ENCODE data around the gene BAG5. TPM values are rescaled to one million over a fixed set of nuclear protein-coding genes. Genes with fewer than 3 reads are reported as not detected.

BAG5 gene
- total and polyA plus RNA-seq, 8 donors: 22.7 to 32.1 (median 25.9) TPM

DNA sequence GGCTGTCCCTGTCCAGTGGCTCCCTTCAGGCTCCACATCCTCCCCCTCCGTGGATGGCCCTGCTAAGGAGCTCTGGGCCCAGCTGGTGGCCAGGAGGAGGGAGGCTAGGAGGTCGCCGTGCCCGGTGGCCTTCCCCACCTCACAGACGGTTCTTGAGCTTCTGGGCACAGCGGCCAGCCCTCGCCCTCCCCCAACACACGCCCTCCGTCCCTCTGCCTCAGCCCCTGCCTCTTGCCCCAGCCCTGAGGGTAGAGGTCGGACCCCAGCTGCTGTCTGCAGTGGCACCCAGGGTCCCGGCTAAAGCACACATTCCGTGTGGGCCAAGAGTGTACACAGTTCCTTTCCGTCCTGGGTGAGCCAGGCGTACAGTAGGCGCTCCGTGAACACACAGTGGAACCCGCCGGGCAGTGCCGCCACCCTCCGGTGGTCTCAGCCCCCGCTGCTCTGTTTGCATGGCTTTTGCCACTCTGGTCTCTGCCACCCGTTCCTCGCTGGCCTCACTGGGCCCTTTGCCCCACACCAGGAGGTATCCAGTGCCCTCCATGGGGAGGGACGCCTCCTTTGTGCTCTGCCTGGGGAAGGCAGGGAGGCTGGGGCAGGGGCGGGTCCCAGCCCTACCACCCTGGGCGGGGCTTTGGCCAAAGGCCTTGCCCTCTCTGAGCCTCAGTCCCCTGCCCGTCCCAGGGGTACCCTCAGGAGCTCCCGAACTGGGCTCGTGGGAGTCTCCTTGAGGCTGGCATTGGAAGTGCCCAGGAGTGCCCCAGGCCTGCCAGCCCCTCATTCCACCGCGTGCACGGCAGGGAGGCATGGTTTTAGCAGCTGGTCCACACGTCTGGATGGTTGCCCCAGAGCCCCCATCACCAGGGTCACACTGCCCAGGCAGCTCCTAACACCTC lies 20.5 kb downstream of the BAG5 start:
- H3K4me3 ChIP-seq: no peak overlapping the region
- peak overlapping the region; percentile 83 for H3K27ac ChIP-seq
- ATAC-seq: peak; percentile 33
- no peaks in the 10 kb centered on the region for H3K36me3 ChIP-seq
- DNase-seq: peak in 2 of 4 donors; percentile 46 to 78
- peaks cover 0 to 46% of the 10 kb centered on the region in 2 donors for H3K27me3 ChIP-seq
- H3K4me1 ChIP-seq: peaks cover 26 to 43% of the 10 kb centered on the region in 2 donors
- H3K9me3 ChIP-seq: no peaks in the 10 kb centered on the region
- intact Hi-C loops (cut with DNase I): no loop called here
- TF ChIP-seq, protein P1, sequence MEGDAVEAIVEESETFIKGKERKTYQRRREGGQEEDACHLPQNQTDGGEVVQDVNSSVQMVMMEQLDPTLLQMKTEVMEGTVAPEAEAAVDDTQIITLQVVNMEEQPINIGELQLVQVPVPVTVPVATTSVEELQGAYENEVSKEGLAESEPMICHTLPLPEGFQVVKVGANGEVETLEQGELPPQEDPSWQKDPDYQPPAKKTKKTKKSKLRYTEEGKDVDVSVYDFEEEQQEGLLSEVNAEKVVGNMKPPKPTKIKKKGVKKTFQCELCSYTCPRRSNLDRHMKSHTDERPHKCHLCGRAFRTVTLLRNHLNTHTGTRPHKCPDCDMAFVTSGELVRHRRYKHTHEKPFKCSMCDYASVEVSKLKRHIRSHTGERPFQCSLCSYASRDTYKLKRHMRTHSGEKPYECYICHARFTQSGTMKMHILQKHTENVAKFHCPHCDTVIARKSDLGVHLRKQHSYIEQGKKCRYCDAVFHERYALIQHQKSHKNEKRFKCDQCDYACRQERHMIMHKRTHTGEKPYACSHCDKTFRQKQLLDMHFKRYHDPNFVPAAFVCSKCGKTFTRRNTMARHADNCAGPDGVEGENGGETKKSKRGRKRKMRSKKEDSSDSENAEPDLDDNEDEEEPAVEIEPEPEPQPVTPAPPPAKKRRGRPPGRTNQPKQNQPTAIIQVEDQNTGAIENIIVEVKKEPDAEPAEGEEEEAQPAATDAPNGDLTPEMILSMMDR (IDR thresholded peaks at IDR 0.05): no peak

DNA sequence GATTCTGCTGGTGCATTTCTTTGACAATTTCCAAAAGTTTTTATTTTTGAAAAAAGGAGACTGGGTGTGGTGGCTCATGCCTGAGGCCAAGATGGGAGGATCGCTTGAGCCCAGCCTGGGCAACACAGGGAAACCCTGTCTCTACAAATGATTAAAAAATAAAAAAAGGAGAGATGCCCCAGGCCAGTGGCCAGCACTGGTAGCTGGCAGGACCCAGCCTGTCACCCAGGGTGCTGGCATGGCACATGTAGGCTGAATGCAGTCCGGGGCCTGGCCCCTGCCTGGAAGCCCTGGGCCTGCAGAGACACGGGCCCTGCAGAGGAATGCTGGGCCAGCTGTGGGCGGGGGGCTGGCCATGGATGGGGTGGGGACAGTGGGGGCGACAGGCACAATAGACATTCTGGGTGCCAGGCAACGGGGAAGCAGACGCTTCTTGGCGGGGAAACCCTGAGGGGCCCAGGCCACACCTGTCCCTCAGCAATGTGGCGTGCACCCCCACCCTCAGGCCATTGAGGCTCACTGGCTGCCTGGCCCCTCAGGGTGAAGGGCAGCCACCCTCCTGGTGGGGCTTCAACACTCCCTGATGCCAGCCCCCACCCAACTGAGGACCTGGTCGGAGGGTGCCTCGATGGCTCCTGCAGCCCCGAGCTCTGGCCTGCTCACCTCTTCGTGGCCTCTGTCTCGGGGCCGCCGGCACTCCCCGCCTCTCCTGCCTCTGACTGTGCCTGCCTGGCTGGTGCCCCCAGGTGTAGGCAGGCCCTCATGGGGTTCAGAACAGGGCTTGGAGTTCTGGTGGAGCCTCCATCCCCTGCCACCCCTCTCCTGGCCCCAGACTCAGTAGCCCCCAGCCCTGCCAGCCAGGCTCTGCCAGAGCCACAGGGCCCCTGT lies 21.4 kb downstream of the BAG5 start:
- TF ChIP-seq, protein P1 (IDR thresholded peaks at IDR 0.05): no peak
- no peak overlapping the region for H3K4me3 ChIP-seq
- intact Hi-C loops (cut with DNase I): no loop called here
- H3K9me3 ChIP-seq: no peaks in the 10 kb centered on the region
- H3K27me3 ChIP-seq: peaks cover 0 to 46% of the 10 kb centered on the region in 2 donors
- peak overlapping the region; percentile 83 for H3K27ac ChIP-seq
- no peak for ATAC-seq
- peaks cover 26 to 43% of the 10 kb centered on the region in 2 donors for H3K4me1 ChIP-seq
- peaks cover 0 to 4% of the 10 kb centered on the region in 2 donors for H3K36me3 ChIP-seq
- DNase-seq: peak in 1 of 4 donors; percentile 76

DNA sequence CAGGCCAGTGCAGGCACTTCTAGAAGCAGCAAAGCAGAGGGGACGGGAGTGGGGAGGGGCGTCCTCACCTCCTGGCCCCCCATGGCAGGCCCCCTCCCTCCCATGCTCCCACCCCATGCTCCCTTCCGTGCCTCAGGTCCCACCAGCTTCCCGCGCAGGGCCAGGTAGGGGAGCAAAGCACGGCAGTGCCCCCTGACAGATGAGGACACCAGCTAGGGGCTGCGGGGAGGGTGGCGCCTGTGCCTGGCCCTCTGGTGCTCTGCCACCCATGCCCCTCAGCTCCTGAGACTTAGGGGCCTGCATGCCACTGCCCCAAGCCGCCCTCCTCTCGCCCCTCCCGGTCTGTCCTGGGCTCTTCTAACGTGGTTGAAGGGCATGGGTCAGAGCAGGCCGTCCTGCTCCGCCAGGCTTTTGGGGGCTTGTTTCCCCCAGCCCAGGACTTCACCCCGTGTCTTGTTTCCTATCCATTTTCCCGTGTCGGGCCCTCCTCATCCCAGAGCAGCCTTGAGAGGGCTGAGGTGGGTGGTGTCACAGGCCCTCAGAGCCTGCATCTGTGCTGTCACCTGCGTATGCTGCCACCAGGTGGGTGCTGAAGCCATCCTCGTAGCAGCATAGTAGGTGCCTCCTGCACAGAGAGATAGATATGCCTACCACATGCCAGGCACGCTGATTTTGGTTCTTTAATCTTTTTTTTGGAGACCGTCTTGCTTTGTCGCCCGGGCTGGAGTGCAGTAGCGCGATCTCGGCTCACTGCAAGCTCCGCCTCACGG lies 23.2 kb downstream of the BAG5 start:
- H3K36me3 ChIP-seq: peaks cover 0 to 22% of the 10 kb centered on the region in 2 donors
- no peak overlapping the region for H3K4me3 ChIP-seq
- H3K9me3 ChIP-seq: no peaks in the 10 kb centered on the region
- H3K4me1 ChIP-seq: peaks cover 23 to 43% of the 10 kb centered on the region in 2 donors
- peaks cover 0 to 46% of the 10 kb centered on the region in 2 donors for H3K27me3 ChIP-seq
- ATAC-seq (no peak), DNase-seq (peak in 1 of 4 donors; percentile 78)
- TF ChIP-seq, protein P1 (IDR thresholded peaks at IDR 0.05): no peak
- intact Hi-C loops (cut with DNase I): no loop called here
- peak overlapping the region; percentile 65 to 83 for H3K27ac ChIP-seq

DNA sequence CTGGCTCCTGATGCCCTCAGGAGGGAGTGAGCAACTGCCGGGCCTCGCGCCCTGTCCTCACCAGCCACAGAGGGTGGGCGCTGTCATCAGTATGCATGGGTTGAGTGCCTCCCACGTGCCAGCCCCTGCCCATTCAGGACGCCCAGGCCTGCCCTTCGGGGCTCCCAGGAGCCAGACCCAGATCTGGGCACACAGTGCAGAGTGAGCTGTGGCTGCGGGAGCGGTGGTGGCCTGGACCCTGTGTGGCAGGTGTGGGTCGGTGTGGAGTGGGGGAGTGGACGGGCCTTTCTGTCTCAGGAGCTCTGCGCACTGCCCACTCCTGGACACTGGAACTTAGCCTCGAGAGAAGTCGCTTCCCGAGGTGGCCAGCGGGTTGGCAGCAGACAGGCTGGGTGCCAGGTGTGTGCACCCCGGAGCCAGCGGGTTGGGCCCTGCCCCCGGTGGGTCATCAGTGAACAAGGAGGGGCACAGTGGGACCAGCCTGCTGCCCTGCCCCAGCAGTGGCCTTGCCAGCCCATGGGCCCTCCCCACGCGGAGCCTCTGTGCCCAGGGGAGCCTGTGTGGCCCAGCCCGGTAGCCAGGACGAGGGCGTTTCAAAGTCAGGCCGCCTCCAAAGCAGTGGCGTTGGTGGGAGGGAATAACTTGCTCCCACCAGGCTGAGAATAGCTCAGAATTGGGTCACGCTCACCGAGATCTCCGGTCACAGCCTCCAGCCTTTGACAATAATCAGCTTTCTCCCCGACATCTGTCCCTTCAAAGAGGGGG lies 24.0 kb downstream of the BAG5 start:
- Histone ChIP-seq H3K4me3 (no peak overlapping the region), H3K9me3 (no peaks in the 10 kb centered on the region), H3K27me3 (peaks cover 0 to 46% of the 10 kb centered on the region in 2 donors), H3K27ac (no peak overlapping the region), H3K36me3 (peaks cover 0 to 30% of the 10 kb centered on the region in 2 donors), H3K4me1 (peaks cover 18 to 40% of the 10 kb centered on the region in 2 donors)
- ATAC-seq (no peak), DNase-seq (peak in 1 of 4 donors; percentile 78)
- TF ChIP-seq, protein P1 (IDR thresholded peaks at IDR 0.05): no peak
- intact Hi-C loops (cut with DNase I): no loop called here
